K562 (cell line): ENCODE data around the gene MED28. TPM values are rescaled to one million over a fixed set of nuclear protein-coding genes. Genes with fewer than 3 reads are reported as not detected.

Experiments
- BHLHE40 ChIP-seq: IDR thresholded peaks from 2 replicates; pipeline ENCODE4 v1.6.1; 2011; ENCODE audit warnings: low read length, improper control_type of control experiment
- EWSR1 ChIP-seq: fragments of 450-650 bp; IDR thresholded peaks from 2 replicates; pipeline ENCODE4 v1.6.1; 2018; ENCODE audit warnings: borderline replicate concordance, mild to moderate bottlenecking, low read depth, moderate library complexity; ENCODE audit not compliant: partially characterized antibody
- HMGN3 ChIP-seq: IDR thresholded peaks from 2 replicates; pipeline ENCODE4 v1.6.1; 2011; ENCODE audit warnings: borderline replicate concordance, low read depth, mild to moderate bottlenecking, mixed read lengths, low read length; ENCODE audit not compliant: insufficient read length; ENCODE audit errors: extremely low read depth
- KDM5B ChIP-seq: fragments of 200-600 bp; sonication (generic); IDR thresholded peaks from 2 replicates; pipeline ENCODE4 v1.6.1; 2012; ENCODE audit warnings: low read depth, mild to moderate bottlenecking, moderate library complexity, low read length, control low read depth, inconsistent platforms; ENCODE audit not compliant: insufficient replicate concordance
- OTX1 ChIP-seq: fragments of 450-650 bp; formaldehyde crosslinking; IDR thresholded peaks from 2 replicates; pipeline ENCODE4 v1.4.0; 2022; ENCODE audit warnings: mild to moderate bottlenecking
- PRPF4 ChIP-seq: fragments of 200-400 bp; formaldehyde crosslinking; IDR thresholded peaks from one replicate; pipeline ENCODE4 v1.6.1; 2017; ENCODE audit warnings: low read length, low read depth, mild to moderate bottlenecking; ENCODE audit not compliant: insufficient read depth, poor library complexity, severe bottlenecking
- RBFOX2 ChIP-seq: fragments of 200-400 bp; formaldehyde crosslinking; IDR thresholded peaks from 2 replicates; pipeline ENCODE4 v1.6.1; 2017; ENCODE audit warnings: low read depth, mild to moderate bottlenecking, low read length, moderate library complexity
- SIX5 ChIP-seq, 2 experiments: IDR thresholded peaks; 2 replicates each; pipeline ENCODE4 v1.6.1; 2011; ENCODE audit warnings: low read length in 2 of 2, borderline replicate concordance in 1 of 2, low read depth in 1 of 2, mild to moderate bottlenecking in 1 of 2, moderate library complexity in 1 of 2; ENCODE audit not compliant: insufficient read depth in 1 of 2
- SMAD1 ChIP-seq: fragments of 150-350 bp; IDR thresholded peaks from 2 replicates; pipeline ENCODE4 v1.6.1; 2014; ENCODE audit warnings: low read length, low read depth; ENCODE audit not compliant: partially characterized antibody
- TRIM25 ChIP-seq: fragments of 450-650 bp; IDR thresholded peaks from 2 replicates; pipeline ENCODE4 v1.7.0; 2016; ENCODE audit warnings: borderline replicate concordance
- ZFP1 ChIP-seq: fragments of 450-650 bp; formaldehyde crosslinking; IDR thresholded peaks from 2 replicates; pipeline ENCODE4 v1.4.0; 2020; ENCODE audit warnings: mild to moderate bottlenecking, mixed read lengths
- ZNF324 ChIP-seq: fragments of 250-450 bp; sonication (Bioruptor Pico); IDR thresholded peaks from 2 replicates; pipeline ENCODE4 v1.4.0; 2020; ENCODE audit warnings: mild to moderate bottlenecking
- ZNF449 ChIP-seq: fragments of 250-450 bp; sonication (Bioruptor Pico); IDR thresholded peaks from 2 replicates; pipeline ENCODE4 v1.8.0; 2022; ENCODE audit warnings: moderate library complexity, mild to moderate bottlenecking, inconsistent platforms
- polyA plus RNA-seq, 8 experiments: library from polyadenylated mRNA; depleted of rRNA in 4 of 8; stranded (reverse) in 5 of 8; unstranded in 3 of 8; fragments of >200 nt; fragmentation: Nextera tagmentation in 2 of 8; fragmentation: Illumina TruSeq in 1 of 8; extraction: Ambion mirVana in 2 of 8; extraction: Trizol in 1 of 8; gene quantifications; 2 replicates each; pipeline versions ENCODE4 v1.2.1 to v1.2.3, GENCODE V29; 2011 to 2014; ENCODE audit warnings: inconsistent platforms in 1 of 8, missing spikeins in 1 of 8
- total RNA-seq, 7 experiments: library from RNA; depleted of rRNA in 6 of 7; stranded (reverse); fragments of >200 nt in 6 of 7; fragmentation: Illumina TruSeq in 2 of 7; extraction: Trizol in 2 of 7; gene quantifications; 2 replicates each; pipeline versions ENCODE4 v1.2.1 to v1.2.3, GENCODE V29; 2011 to 2021; ENCODE audit warnings: low replicate concordance in 1 of 7
- TF ChIP-seq, protein P1 (sequence below), 2 experiments: fragments of 450-650 bp in 1 of 2; sonication (generic) in 1 of 2; formaldehyde crosslinking; conservative IDR thresholded peaks; 2 replicates each; pipeline versions ENCODE4 v1.4.0 to v1.8.1; 2020 to 2022; ENCODE audit warnings: mild to moderate bottlenecking in 1 of 2, missing genetic modification reagents in 1 of 2
- TF ChIP-seq, protein P2 (sequence below): sonication (generic); formaldehyde crosslinking; IDR thresholded peaks from 2 replicates; pipeline ENCODE4 v1.8.0; 2022; ENCODE audit warnings: mild to moderate bottlenecking, missing genetic modification reagents
- TF ChIP-seq, protein P3 (sequence below): IDR thresholded peaks from 3 replicates; pipeline ENCODE4 v1.6.1; 2011; ENCODE audit warnings: borderline replicate concordance, mild to moderate bottlenecking; ENCODE audit not compliant: insufficient read length, insufficient read depth

The MED28 gene
- total and polyA plus RNA-seq, 9 of the 15 experiments (the other 6 are each of a cell fraction or from before 2014, with no cell fraction given): 15.5 to 93.8 (median 50.5) TPM

GRCh38 chr4:17577665-17578481, 36.6 kb upstream of the MED28 start (continued):
- TF ChIP-seq, protein P1, sequence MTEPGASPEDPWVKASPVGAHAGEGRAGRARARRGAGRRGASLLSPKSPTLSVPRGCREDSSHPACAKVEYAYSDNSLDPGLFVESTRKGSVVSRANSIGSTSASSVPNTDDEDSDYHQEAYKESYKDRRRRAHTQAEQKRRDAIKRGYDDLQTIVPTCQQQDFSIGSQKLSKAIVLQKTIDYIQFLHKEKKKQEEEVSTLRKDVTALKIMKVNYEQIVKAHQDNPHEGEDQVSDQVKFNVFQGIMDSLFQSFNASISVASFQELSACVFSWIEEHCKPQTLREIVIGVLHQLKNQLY (CRISPR knock-in tag; conservative IDR thresholded peaks at IDR 0.05): peak; percentile 3 to 49; a peak in 1 of 4 replicates
- TF ChIP-seq PRPF4 (no peak), ZNF324 (no peak), KDM5B (peak; percentile 4), SIX5 (IDR thresholded peaks at IDR 0.05; ENCODE audit: borderline replicate concordance in 1 of 2, insufficient read depth in 1 of 2, low read depth in 1 of 2, low read length in 2 of 2) (no peak), EWSR1 (no peak), OTX1 (CRISPR knock-in tag) (no peak), BHLHE40 (0 out of 2 replicates have a peak, but pooled peaks have one; percentile 33), TRIM25 (no peak), ZFP1 (CRISPR knock-in tag) (no peak), SMAD1 (no peak), HMGN3 (peak; percentile 9), RBFOX2 (peak; percentile 60), ZNF449 (CRISPR knock-in tag) (no peak)
- TF ChIP-seq, protein P2, sequence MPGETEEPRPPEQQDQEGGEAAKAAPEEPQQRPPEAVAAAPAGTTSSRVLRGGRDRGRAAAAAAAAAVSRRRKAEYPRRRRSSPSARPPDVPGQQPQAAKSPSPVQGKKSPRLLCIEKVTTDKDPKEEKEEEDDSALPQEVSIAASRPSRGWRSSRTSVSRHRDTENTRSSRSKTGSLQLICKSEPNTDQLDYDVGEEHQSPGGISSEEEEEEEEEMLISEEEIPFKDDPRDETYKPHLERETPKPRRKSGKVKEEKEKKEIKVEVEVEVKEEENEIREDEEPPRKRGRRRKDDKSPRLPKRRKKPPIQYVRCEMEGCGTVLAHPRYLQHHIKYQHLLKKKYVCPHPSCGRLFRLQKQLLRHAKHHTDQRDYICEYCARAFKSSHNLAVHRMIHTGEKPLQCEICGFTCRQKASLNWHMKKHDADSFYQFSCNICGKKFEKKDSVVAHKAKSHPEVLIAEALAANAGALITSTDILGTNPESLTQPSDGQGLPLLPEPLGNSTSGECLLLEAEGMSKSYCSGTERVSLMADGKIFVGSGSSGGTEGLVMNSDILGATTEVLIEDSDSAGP (CRISPR knock-in tag): no peak
- TF ChIP-seq, protein P3, sequence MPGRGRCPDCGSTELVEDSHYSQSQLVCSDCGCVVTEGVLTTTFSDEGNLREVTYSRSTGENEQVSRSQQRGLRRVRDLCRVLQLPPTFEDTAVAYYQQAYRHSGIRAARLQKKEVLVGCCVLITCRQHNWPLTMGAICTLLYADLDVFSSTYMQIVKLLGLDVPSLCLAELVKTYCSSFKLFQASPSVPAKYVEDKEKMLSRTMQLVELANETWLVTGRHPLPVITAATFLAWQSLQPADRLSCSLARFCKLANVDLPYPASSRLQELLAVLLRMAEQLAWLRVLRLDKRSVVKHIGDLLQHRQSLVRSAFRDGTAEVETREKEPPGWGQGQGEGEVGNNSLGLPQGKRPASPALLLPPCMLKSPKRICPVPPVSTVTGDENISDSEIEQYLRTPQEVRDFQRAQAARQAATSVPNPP: no peak
